Uterus (tissue), 4 donors: ENCODE results near the gene MAP1B. TPM values are rescaled to one million over a fixed set of nuclear protein-coding genes. Genes with fewer than 3 reads are reported as not detected.

Source experiments
- DNase-seq, 2 donors: peaks; one replicate each; pipeline ENCODE4 v3.0.0-alpha.2; 2019 to 2020
- H3K27ac ChIP-seq, 2 donors: fragments of 200-600 bp; sonication (generic); 1 replicate in 1 of 2; 2 replicates in 1 of 2; pipeline ENCODE4 v1.5.1; 2016 to 2018
- H3K27me3 ChIP-seq, 2 donors: fragments of 200-600 bp; sonication (generic); one replicate each; pipeline ENCODE4 v1.5.1; 2018 to 2019; ENCODE audit warnings: control low read depth in 1 of 2
- H3K36me3 ChIP-seq, 2 donors: fragments of 200-600 bp; sonication (generic); one replicate each; pipeline ENCODE4 v1.5.1; 2019; ENCODE audit warnings: control low read depth in 1 of 2
- H3K4me1 ChIP-seq, 2 donors: fragments of 200-600 bp; sonication (generic); one replicate each; pipeline ENCODE4 v1.5.1; 2018 to 2019; ENCODE audit warnings: control low read depth in 1 of 2
- H3K4me3 ChIP-seq, 2 donors: fragments of 200-600 bp; sonication (generic); 1 replicate in 1 of 2; 2 replicates in 1 of 2; pipeline ENCODE4 v1.5.1; 2018 to 2019; ENCODE audit warnings: mild to moderate bottlenecking in 1 of 2
- H3K9me3 ChIP-seq, 2 donors: fragments of 200-600 bp; sonication (generic); one replicate each; pipeline ENCODE4 v1.5.1; 2019; ENCODE audit warnings: control low read depth in 1 of 2
- CTCF ChIP-seq, 4 experiments: fragments of 200-600 bp in 2 of 4; fragments of 450-650 bp in 2 of 4; sonication (generic) in 2 of 4; IDR thresholded peaks; one replicate each; pipeline ENCODE4 v1.5.1; 2016 to 2019; ENCODE audit warnings: antibody characterized with exemption in 4 of 4, mild to moderate bottlenecking in 2 of 4, moderate library complexity in 1 of 4
- POLR2A ChIP-seq, 2 donors: fragments of 450-650 bp; IDR thresholded peaks; one replicate each; pipeline ENCODE4 v1.6.1; 2016; ENCODE audit warnings: antibody characterized with exemption in 2 of 2, mild to moderate bottlenecking in 1 of 2, moderate library complexity in 1 of 2
- intact Hi-C: fragments of 100-400 bp; cut with DNase I; formaldehyde crosslinking; loops from one replicate; pipeline ENCODE4 v1.15.1; 2023; ENCODE audit warnings: low total_unique reads
- microRNA-seq: library from miRNA; unstranded; fragments of <30 nt; microRNA quantifications from one replicate; pipeline ENCODE4, GENCODE V29; 2016; ENCODE audit warnings: borderline microRNAs expressed, borderline replicate concordance
- small RNA-seq: library from RNA; depleted of rRNA; stranded (forward); fragments of <200 nt; gene quantifications from one replicate; pipeline ENCODE3, GENCODE V24; 2016
- total RNA-seq, 4 donors: library from RNA; depleted of rRNA in 3 of 4; stranded (reverse); fragments of >200 nt in 3 of 4; gene quantifications; one replicate each; pipeline versions ENCODE4 v1.1.0 to v1.2.4, GENCODE V29; 2014 to 2023
- donor health status: DM: yes; HTN: yes; CAD: no.

MAP1B gene
- total RNA-seq, 4 donors from 2014 or later: 92.0 to 212 (median 132) TPM

- Histone ChIP-seq H3K27ac (no peak overlapping the region), H3K36me3 (no peaks in the 10 kb centered on the region), H3K9me3 (no peaks in the 10 kb centered on the region), H3K4me1 (no peaks in the 10 kb centered on the region), H3K4me3 (no peak overlapping the region), H3K27me3 (no peaks in the 10 kb centered on the region)
- no peak for DNase-seq
- TF ChIP-seq POLR2A (IDR thresholded peaks at IDR 0.05) (no peak), CTCF (IDR thresholded peaks at IDR 0.05) (no peak)
- intact Hi-C loops: no loop called here
Measured at GRCh38 chr5:72255237-72255636, 148.0 kb downstream of the MAP1B start.

GRCh38 chr5:72255670-72256069, 148.4 kb downstream of the MAP1B start:
- no peak for TF ChIP-seq POLR2A (IDR thresholded peaks at IDR 0.05)
- TF ChIP-seq CTCF (IDR thresholded peaks at IDR 0.05): no peak
- Histone ChIP-seq H3K27ac (no peak overlapping the region), H3K4me1 (no peaks in the 10 kb centered on the region), H3K9me3 (no peaks in the 10 kb centered on the region), H3K4me3 (no peak overlapping the region), H3K27me3 (no peaks in the 10 kb centered on the region), H3K36me3 (no peaks in the 10 kb centered on the region)
- intact Hi-C loops: no loop called here
- DNase-seq: no peak

- no peak for DNase-seq
- Histone ChIP-seq H3K27ac (no peak overlapping the region), H3K4me1 (no peaks in the 10 kb centered on the region), H3K36me3 (no peaks in the 10 kb centered on the region), H3K27me3 (no peaks in the 10 kb centered on the region), H3K9me3 (no peaks in the 10 kb centered on the region), H3K4me3 (no peak overlapping the region)
- TF ChIP-seq POLR2A (IDR thresholded peaks at IDR 0.05) (no peak), CTCF (IDR thresholded peaks at IDR 0.05) (no peak)
- intact Hi-C loops: no loop called here
Measured at GRCh38 chr5:72256536-72256935, 149.3 kb downstream of the MAP1B start.

Small RNA genes lying within 50 kb of the gene (microRNA-seq; reads per million reads assigned to microRNA genes)
- gene MIR4803: not detected

Small RNA genes lying within 50 kb of the gene (small RNA-seq; reads per million reads assigned to genes)
- not detected for gene MIR4803

Other genes starting within 250 kb of the MAP1B start
- 100 to 1,000 TPM in 1 of 4 donors, 10 to 100 TPM in 3; 45.9 to 214 (median 68.6) TPM for gene MRPS27, start 212.8 kb downstream of the MAP1B start, total RNA-seq
- 10 to 100 TPM in 1 of 4 donors, 1 to 10 TPM in 2, under 1 TPM in 1; 0.59 to 14.0 (median 5.5) TPM for gene PTCD2, start 212.9 kb downstream of the MAP1B start, total RNA-seq